ENCODE measurements around the gene SDK2.

Gene SDK2

DNA sequence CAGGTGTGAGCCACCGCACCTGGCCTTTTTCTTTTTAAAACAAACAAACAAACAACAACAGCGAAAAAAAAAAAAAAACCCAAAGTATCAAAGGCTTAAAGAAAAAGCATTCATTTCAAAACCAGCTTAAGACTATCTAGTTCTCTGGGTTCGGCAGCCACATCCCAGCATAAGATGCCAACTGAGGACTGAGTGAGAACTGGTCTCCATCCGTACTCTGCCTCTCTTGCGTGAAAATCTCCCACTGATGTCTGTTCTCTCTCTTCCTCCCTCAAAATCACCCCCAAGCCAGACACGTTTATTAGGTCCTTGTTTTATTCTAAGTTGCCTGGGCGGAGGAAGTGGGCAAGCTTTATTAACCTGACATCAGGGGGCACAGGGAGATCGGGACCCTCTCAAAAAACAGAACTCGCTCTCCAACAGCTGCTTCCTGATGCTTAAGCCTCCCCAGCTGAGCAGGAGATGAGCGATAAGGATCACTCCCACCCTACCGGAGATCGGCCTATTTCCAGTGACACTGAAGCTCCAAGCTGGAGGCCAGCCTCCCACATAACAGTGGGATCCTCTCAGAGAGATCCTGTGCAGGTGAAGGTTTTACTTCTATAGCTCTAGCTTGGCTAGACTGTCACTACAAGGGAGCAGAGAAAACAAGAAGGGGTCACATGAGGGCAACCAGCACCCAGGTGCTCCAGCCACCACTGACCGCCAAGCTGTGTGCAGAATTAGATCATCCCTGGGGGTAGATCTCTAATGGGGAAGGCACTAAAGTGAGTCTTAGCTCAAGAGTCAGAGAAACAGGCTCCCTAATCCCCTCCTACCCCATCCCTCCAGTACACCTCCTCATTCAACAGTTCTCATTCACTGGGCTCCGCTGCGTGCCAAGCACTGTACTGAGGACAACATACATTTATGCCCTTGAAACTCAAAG lies 346.0 kb downstream of the SDK2 start:
- DNase-seq (ENCODE audit: low read depth) = no peak

DNA sequence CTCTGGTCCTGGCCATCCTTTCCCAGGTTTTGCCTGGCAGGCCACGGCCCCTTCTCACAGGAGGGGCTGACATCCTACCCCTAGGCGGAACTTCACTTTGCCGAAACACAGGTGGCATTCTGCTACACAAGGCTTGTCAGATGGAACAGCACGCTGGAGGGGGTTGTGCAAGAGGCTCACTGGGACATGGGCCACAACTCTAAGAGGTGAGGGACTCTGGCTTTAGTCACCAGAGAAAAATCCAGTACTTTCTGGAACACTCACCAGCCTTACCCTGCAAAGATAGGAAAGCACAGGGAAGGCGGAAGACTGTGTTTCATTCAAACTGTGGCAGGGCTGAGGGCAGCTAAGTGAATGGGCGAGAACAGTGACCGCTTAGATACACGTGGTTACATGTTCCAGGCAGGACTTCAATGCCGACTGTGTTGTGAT lies 350.7 kb downstream of the SDK2 start:
- no peak for DNase-seq (ENCODE audit: low read depth)

DNA sequence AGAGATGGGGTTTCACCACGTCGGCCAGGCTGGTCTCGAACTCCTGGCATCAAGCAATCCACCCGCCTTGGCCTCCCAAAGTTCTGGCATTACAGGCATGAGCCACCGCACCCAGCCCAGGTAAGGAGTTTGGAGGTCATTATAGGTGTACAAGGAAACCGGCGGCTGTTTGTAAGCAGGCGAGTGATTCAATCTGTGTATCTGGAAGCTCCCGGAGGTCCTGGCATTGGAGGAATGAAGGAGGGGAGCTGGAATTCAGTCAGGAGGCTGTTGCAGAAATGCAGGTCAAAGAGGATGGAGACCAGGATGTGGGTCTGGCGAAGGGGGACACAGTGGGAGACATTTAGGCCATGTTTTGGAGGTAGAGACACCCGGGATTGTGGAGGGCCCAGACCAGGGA lies 351.2 kb downstream of the SDK2 start:
- DNase-seq (ENCODE audit: low read depth) = no peak

DNA sequence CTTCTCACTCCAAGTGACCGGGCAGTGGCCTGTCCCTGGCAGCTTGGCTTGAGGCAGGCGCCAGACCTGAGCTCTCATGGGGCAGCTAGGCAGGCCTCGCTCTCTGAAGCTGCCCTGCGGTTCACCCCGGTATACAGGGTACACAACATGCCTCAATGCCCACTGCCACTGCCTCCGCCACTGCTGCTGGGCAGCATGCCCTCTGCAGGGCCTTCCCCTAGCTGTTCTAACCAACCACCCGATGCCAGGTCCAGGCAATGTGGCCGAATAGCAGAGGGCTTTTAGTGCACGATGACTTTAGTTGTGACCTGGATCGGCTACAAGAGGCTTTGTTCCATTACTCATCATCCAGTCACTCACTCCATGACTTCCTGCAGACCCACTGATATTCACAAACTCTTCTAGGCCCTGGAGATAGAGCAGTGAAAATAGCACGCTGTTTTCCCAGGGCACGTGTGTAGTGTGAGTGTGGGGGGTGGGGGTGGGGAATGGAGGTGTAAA lies 352.2 kb downstream of the SDK2 start:
- DNase-seq (ENCODE audit: low read depth) = no peak

DNA sequence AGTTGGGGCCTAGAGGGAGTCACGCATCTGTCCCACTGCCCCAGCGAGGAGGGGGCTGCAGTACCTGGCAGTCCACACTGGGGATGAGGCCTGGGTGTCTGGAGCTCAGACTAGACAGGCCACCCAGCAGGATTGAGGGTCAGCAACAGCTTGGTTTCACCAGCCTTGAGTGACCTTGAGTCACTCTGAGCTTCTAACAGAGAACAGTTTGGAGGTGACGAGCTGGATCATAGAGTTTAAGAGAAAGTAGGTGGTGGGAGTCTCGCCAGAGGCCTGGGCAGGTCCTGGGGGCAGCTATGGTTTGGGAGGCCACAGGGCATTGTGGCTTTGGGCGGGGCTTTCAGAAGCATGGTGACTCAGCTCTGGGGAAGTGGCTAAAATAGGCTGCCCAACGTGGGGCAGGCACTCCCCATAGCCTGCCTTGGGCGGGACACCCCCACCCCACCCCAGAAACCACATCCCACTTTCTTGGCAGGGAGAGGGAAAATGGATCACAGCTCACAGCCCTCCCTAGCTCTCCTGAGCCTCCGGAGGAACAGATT lies 352.9 kb downstream of the SDK2 start:
- DNase-seq (ENCODE audit: low read depth) = no peak

DNA sequence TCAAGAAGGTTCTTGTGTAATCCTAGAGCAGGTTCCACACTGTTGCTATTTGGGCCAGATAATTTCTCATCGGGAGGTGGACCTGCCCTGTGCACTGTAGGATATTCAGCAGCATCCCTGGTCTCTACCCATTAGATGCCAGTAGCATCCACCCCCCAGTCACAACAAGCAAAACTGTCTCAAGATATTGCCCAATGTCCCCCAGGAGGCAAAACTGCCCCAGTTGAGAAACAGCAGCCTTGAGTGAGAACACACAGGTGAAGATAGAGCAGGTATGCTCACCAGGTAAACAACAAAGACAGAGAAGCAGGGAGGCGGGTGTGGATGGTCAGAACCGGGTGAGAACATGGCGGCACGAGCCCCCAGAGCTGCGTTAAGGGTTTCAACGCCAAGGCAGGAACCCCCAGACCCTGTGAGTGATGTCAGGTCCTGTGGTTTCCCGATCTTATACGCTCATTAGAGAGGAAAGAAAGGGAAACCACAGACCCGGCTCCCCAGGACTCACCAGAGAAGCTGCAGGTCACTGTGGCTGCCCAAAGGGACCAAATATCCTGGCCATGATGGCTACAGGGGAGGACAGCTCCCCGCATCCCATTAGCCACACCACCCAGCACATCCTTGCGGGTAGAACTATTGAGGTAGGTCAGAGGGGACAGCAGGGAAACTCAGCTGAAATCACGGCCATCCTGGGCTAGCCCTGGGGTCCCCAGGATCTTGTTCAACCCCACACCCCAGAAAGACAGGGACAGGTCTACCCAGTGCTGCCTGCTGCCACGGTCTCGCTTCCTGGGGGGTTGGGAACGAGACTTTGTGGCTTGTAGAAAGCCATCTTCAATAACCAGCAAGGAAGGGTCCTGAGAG lies 353.6 kb downstream of the SDK2 start:
- DNase-seq (ENCODE audit: low read depth) = no peak

DNA sequence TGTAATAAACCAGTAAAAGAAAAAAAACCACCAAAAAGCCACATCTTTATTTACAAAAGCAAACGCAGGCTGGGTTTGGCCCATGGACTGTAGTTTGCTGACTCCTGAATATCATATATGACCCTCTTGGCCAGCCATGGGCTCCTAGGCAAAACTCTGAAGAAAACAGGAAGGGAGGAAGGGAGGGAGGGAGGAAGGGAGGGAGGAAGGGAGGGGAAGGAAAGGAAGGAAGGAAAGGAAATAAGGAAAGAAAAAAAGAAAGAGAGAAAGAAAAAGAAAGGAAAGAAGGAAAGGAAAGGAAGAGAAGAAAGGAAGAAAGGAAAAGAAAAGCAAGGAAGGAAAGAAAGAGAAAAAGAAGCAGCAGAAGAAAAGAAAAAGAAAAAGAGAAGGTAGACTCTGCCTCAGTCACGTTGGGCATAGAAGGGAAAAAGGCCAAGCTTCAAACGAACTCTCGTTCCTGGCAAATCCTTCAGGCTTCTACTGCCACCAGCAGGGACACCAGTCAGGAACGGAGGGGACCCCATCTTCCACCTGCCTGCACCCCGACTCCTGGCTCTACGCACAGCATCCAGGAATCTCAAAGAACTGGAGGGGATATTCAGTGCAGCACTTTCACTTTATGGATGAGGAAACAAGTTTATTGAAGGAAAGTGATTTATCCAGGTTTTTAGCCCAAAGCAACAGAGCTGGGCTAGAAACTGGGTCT lies 354.5 kb downstream of the SDK2 start:
- DNase-seq (ENCODE audit: low read depth) = no peak

DNA sequence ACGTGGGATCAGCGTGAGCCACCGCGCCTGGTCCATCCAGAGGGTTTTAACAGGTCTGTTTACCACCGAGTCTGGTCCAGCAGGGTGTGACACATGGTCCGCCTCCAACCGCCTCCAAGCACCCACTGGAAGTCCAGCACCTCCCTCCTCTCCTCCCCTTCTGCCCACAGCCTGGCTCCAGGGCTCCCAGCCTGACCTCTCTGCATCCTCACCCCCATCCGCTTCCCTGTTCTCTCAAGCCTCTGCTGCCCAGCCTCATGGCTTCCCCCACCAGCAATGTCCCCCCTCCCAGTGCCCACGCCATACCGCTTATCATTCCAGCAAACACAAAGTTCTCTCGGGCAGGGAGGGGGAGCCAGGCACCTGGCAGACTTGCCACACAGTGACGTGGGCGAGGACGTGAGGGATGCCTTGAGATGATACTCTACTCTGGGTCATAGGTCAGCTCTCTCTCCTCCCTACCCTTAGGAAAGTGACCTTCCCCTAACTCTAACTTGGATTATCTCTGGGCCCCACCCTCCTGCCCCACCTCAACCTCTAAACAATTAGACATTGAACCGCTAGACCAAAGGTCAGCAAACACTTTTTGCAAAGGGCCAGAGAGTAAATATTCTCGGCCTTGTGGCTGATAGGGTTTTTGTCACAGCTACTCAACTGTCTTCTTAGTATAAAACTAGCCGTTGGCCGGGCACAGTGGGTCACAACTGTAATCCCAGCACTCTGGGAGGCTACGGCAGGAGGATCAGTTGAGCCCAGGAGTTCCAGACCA lies 355.5 kb downstream of the SDK2 start:
- no peak for DNase-seq (ENCODE audit: low read depth)

DNA sequence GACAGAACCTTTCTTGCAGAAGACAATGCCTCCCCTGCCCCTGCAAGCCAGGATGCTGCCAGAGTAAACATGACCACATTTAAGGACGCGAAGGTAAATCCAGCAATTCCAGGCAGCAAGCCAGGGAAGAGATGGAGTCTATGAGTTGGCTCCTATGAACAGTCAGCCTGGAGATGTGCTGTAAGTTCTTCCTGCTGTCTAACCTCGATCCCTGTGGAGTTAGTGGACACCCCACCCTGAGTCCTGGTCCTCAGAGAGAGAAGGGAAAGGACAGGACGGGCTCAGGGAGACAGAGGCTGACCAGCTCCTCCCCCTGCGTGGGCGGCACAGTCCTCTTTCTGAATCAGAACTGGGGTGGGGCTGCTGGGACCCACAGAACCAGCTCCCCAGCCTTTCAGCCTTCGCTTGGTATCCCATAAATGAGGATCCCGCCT lies 357.4 kb downstream of the SDK2 start:
- no peak for DNase-seq (ENCODE audit: low read depth)

DNA sequence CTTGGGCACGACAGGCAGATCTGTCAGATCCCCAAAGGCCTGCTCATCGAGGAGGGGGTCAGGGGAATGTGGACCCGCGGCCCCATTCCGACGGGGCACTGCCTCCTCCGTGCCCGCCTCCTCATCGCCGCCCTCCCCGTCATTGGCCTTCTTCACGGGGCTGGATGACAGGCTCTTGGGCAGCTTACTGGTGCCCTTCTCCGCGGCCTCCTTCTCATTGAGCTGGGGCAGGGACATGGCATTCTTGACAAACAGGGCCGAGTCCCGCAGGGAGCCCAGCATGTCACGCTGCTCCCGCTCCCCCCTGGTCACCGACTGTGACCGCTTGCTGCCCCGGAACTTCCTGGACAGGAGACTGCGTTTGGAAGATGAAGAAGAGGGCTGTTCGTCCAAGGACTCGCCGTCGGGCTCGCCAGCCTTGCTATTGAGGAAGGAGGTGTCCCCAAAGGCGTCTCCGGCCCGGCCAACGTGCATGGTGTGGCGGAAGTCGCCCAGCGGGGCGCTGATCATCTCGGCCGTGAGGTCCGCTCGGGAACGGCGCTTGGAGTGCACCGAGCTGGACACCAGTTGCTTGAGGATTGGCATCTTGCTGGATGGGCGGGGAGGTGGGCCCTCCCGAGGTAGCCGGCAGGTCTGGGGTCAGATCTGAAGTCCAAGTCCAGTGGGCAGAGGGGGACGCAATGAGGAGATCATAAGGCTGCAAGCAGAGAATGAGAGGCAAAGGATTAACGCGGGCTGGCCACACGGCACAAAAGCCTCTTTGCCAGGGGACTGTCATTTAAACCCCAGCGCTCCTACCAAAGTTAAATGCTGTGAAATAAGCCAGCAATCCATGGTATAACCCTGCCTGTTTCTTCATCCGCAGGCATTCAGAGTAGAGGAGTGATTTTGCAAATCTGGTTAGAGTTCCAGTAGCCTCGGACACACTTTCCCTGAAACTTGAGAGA lies 358.1 kb downstream of the SDK2 start:
- DNase-seq (ENCODE audit: low read depth) = no peak

DNA sequence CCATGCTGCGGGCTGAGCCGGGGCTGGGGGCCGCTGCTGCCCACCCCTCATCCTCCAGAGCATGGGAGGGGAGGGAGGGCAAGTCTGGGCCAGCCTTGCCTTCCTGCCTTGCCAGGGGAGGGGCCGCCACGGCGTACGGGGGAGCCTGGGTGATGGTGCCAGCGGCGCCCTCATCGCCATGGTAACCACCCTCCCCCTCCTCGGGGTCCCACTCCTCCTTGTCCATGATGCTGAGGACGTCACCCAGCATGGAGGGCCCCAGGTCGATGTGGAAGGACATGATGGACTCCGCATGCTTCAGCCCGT lies 358.7 kb downstream of the SDK2 start:
- no peak for DNase-seq (ENCODE audit: low read depth)

DNA sequence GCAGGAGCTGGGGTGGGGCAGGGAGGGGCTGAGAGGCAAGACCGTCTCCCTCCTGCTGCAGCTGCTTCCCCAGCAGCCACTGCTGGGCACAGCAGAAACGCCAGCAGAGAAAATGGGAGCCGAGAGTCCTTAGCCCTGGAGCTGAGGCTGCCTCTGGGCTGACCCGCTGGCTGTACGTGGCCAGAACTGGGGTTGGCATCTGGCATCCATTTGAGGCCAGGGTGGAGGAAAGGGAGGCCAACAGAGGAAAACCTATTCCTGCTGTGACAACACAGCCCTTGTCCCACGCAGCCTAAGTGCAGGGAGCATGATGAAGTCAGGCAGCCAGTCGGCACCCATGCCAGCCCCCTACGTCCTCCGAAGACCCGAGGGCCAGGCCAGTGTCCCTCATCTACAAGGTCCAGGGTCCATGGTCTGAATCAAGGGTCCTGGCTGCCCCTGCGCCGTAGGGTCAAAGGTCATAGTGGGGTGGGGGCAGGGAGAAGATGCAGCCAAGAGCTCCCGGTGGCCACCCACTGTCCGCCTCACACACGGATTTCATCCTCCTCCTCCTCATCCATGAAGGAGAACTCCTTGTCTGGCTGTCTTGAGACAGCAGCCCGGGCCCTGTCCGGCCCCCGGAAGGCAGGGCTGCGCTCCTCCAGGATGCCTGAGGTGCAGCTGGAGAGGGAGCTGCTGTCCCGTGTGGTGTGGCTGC lies 359.2 kb downstream of the SDK2 start:
- DNase-seq (ENCODE audit: low read depth) = no peak

All from stimulated activated CD8-positive, alpha-beta memory T cell treated with anti-CD3 and anti-CD28 coated beads, Interleukin-15, amount 100 ng/mL, for 24 hours (primary cell).